Measurements from ENCODE around the gene STX19. TPM values are rescaled to one million over a fixed set of nuclear protein-coding genes. Genes with fewer than 3 reads are reported as not detected.
"Not testable (repeated sequence)": the region's sequence is repeated elsewhere in the genome, so short reads cannot be mapped to it uniquely, and the experiment has no call there.

The STX19 gene
- total and polyA plus RNA-seq, 2 experiments from 2014 or later, result not detected

DNA sequence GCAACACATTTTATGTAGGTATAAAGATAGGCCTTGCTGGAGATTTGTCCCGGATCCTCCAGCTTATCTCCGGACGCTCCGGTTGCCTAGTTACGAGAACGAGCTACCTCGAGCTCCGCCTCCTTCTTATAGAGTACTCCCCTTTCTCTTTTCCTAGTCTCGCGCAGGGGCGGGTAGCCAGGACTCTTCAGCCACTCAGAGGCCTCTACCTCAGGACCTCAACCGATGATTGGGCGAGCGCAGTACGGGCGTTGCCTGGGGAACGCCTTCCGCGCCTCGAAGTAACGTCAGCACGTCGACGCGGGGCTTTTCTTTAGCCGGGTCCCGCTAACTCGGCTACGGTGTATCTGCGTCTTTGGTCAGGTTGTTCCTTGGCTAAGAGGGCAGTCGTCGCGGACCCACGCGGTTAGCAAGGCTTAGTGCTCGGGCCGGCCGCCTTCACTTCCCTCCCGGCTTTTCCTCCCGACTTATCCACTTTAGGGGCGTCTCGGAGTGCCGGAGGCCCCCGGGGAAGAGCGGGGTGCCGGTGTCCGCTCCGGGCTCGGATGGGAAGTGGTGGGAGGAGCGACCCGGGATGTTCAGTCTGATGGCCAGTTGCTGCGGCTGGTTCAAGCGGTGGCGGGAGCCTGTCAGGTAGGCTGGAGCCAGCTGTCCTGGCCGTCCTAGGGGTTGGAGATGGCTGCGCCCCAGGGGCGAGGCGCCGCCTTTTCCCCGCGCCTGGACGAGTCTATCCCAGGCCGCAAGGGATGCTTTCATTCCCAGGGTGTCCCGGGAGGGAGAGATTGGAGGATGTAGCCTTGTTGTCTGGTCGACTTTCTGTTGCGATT lies 48.3 kb downstream of the STX19 start, which contains the start of gene ARL13B:
TSS of gene ARL13B (plus strand) at position 306 of the 827 bp plus-strand sequence. CDS start at position 575, 269 bp downstream.
- no peaks in the 10 kb centered on the region for H3K27me3 ChIP-seq (replicated peaks; ENCODE audit: insufficient read depth)
- in situ Hi-C loops (cut with MboI), result no loop called here
- H3K27ac ChIP-seq, result peak within 1 kb of the TSS; percentile 89
- no peaks in the 10 kb centered on the region for H3K9me3 ChIP-seq (ENCODE audit: low read depth)
- H3K9me2 ChIP-seq (ENCODE audit: insufficient read depth), result no peaks in the 10 kb centered on the region
- peak; percentile 100 for DNase-seq
- 1% methylated on average over 64 to 66 of the region's 66 CpGs for WGBS, 2 experiments (ENCODE audit: low coverage in 1 of 2, low lambda C conversion rate in 2 of 2, missing lambda C conversion rate in 2 of 2)
- H3F3A ChIP-seq (ENCODE audit: insufficient read depth), result peaks cover 11% of the 10 kb centered on the region
- peaks cover 11% of the 10 kb centered on the region for H3K4me1 ChIP-seq (ENCODE audit: insufficient read depth)
- H2AFZ ChIP-seq, result peak within 1 kb of the TSS; percentile 98
- H3K9ac ChIP-seq, result peak within 1 kb of the TSS; percentile 87
- no peaks in the 10 kb centered on the region for H3K36me3 ChIP-seq (ENCODE audit: low read depth)
- peak within 1 kb of the TSS; percentile 90 for H3K4me2 ChIP-seq (ENCODE audit: unreplicated experiment)
- TF ChIP-seq EZH2 (IDR thresholded peaks at IDR 0.05; ENCODE audit: insufficient read depth, poor library complexity, severe bottlenecking), result no peak
- no peak for TF ChIP-seq EZH2phosphoT487 (IDR thresholded peaks at IDR 0.05; ENCODE audit: insufficient read depth, low read depth)
- H4K20me1 ChIP-seq (ENCODE audit: insufficient read depth), result no peaks in the 10 kb centered on the region
- H3K79me2 ChIP-seq (ENCODE audit: insufficient read depth), result peaks cover 45% of the 10 kb centered on the region
- H3K4me3 ChIP-seq, result peak within 1 kb of the TSS; percentile 89

DNA sequence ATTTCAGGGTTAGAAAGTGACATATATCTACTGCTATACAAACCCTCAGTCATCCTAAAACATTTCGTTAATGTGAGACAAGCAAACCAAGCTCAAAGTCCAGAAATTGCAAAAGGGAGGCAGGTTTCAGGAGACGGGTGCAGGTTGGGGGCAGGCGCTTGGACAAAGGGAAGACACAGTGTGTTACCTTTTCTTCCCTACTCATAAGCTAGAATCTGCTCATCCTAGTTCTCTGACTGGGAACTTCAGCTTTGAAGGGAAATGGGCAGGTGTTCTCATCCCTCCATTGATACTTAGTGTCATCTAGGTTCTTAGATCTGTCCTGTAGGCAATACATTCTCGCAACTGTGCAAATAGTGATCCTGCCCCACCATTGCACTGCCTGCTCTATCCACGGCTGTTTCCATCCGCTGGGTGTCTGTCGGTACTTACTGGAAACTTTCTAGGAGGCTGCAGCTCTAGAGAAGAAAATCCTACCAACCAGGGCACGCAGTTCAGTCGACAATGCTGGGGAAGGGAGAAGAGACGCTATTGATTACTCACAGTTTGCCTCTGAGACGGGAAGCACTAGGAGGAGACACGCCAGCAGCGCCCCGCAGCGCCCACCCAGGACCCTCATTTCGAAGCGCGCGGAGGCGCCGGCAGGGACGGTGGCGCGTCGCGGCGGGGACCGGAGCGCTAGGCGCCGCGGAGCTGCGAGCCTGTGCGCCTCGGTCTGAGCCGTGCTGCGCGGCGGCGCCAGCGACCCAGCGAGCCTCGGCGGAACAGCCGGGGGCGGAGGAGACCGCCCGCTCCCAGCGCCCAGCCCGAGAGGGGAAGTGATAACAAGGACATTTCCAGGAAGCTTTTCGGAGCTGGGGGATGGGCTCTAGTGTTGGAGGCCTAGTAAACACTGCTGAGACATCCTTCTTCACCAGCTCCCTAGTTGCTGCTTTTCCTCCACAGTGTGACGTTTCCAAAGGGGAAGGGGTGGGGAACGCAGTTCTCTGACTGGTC lies 55.0 kb downstream of the STX19 start, which contains the start of gene PROS1:
TSS of gene PROS1 (minus strand) at position 766 of the 996 bp plus-strand sequence. CDS start at position 619, 147 bp downstream.
- peak within 1 kb of the TSS; percentile 89 for H3K9ac ChIP-seq
- H3F3A ChIP-seq (ENCODE audit: insufficient read depth), result peaks cover 12% of the 10 kb centered on the region; the same call in 1 of the 2 replicates
- H3K27ac ChIP-seq, result peak within 1 kb of the TSS; percentile 88
- H2AFZ ChIP-seq, result peak within 1 kb of the TSS; percentile 99
- H3K79me2 ChIP-seq (ENCODE audit: insufficient read depth), result no peaks in the 10 kb centered on the region
- in situ Hi-C loops (cut with MboI), result no loop called here
- H4K20me1 ChIP-seq (ENCODE audit: insufficient read depth), result no peaks in the 10 kb centered on the region
- peaks cover 16% of the 10 kb centered on the region for H3K4me1 ChIP-seq (ENCODE audit: insufficient read depth)
- peak within 1 kb of the TSS; percentile 81 for H3K4me2 ChIP-seq (ENCODE audit: unreplicated experiment)
- H3K27me3 ChIP-seq (replicated peaks; ENCODE audit: insufficient read depth), result no peaks in the 10 kb centered on the region
- peak within 1 kb of the TSS; percentile 79 for H3K4me3 ChIP-seq
- H3K9me2 ChIP-seq (ENCODE audit: insufficient read depth), result no peaks in the 10 kb centered on the region
- H3K36me3 ChIP-seq (ENCODE audit: low read depth), result no peaks in the 10 kb centered on the region
- peak; percentile 90 for DNase-seq
- TF ChIP-seq EZH2phosphoT487 (IDR thresholded peaks at IDR 0.05; ENCODE audit: insufficient read depth, low read depth), result no peak
- TF ChIP-seq EZH2 (IDR thresholded peaks at IDR 0.05; ENCODE audit: insufficient read depth, poor library complexity, severe bottlenecking), result no peak
- no peaks in the 10 kb centered on the region for H3K9me3 ChIP-seq (ENCODE audit: low read depth)
- WGBS, 2 experiments (ENCODE audit: low coverage in 1 of 2, low lambda C conversion rate in 2 of 2, missing lambda C conversion rate in 2 of 2), result 2 to 3% methylated on average over 52 of the region's 53 CpGs

DNA sequence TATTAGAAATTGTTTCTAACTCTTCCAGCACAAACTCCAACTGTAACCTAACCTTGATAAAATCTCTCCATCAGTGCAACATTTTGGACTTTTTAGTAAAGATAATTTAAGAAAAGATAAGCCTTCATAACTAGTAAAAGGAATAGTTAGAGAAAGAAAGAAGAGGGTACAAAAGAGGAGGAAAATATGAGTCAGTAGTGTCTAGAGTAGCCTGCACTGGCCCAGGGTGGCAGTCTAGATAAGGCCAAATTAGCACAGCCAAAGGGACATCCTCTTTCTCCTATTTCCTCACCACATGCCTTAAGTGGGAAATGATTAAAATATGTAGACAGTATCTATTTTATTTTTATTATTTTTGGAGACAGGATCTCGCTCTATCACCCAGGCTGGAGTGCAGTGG lies 58.4 kb downstream of the STX19 start:
- Histone ChIP-seq H3K36me3 (ENCODE audit: low read depth) (no peaks in the 10 kb centered on the region), H3K9me2 (ENCODE audit: insufficient read depth) (no peaks in the 10 kb centered on the region), H2AFZ (no peak overlapping the region; the same call in 1 of the 2 replicates), H3K79me2 (ENCODE audit: insufficient read depth) (no peaks in the 10 kb centered on the region), H3F3A (ENCODE audit: insufficient read depth) (peaks cover 12% of the 10 kb centered on the region; the same call in 1 of the 2 replicates), H3K9ac (no peak overlapping the region), H3K4me3 (no peak overlapping the region), H3K27ac (no peak overlapping the region), H3K27me3 (replicated peaks; ENCODE audit: insufficient read depth) (no peaks in the 10 kb centered on the region), H3K4me2 (ENCODE audit: unreplicated experiment) (no peak overlapping the region), H3K4me1 (ENCODE audit: insufficient read depth) (peaks cover 16% of the 10 kb centered on the region), H3K9me3 (ENCODE audit: low read depth) (no peaks in the 10 kb centered on the region), H4K20me1 (ENCODE audit: insufficient read depth) (no peaks in the 10 kb centered on the region)
- peak; percentile 21 for DNase-seq
- in situ Hi-C loops (cut with MboI), result no loop called here
- no peak for TF ChIP-seq EZH2phosphoT487 (IDR thresholded peaks at IDR 0.05; ENCODE audit: insufficient read depth, low read depth)
- no peak for TF ChIP-seq EZH2 (IDR thresholded peaks at IDR 0.05; ENCODE audit: insufficient read depth, poor library complexity, severe bottlenecking)
- 100% methylated on average over 1 of the region's 1 CpG for WGBS, 2 experiments (ENCODE audit: low coverage in 1 of 2, low lambda C conversion rate in 2 of 2, missing lambda C conversion rate in 2 of 2)

DNA sequence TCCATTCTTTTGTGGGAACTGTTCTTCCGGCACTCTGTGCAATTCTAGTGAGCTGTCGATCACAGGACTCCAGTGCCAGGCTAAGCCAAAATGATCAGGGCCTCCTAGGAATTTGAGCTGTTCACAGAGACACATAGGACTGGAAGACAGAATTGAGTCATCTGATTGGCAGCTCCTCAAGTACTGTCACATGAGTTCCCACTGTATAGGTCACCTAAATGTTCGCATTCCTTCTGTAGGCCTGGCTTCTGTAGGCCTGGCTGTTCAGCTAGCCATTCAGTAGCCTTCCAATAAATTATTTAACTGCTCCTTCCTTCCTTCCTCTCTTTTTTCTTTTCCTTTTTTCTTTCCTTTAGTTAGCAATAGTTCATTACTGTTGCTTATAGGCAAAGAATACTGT lies 59.0 kb downstream of the STX19 start:
- in situ Hi-C loops (cut with MboI), result no loop called here
- H3K9ac ChIP-seq, result no peak overlapping the region
- H3K4me3 ChIP-seq, result no peak overlapping the region
- TF ChIP-seq EZH2 (IDR thresholded peaks at IDR 0.05; ENCODE audit: insufficient read depth, poor library complexity, severe bottlenecking) (no peak), EZH2phosphoT487 (IDR thresholded peaks at IDR 0.05; ENCODE audit: insufficient read depth, low read depth) (no peak)
- peak; percentile 54 for DNase-seq
- H3K9me3 ChIP-seq (ENCODE audit: low read depth), result no peaks in the 10 kb centered on the region
- H2AFZ ChIP-seq, result peak overlapping the region; percentile 31
- H4K20me1 ChIP-seq (ENCODE audit: insufficient read depth), result no peaks in the 10 kb centered on the region
- no peaks in the 10 kb centered on the region for H3K79me2 ChIP-seq (ENCODE audit: insufficient read depth)
- no peaks in the 10 kb centered on the region for H3K27me3 ChIP-seq (replicated peaks; ENCODE audit: insufficient read depth)
- WGBS, 2 experiments (ENCODE audit: low coverage in 1 of 2, low lambda C conversion rate in 2 of 2, missing lambda C conversion rate in 2 of 2), result 40 to 48% methylated on average over 3 of the region's 3 CpGs
- H3K36me3 ChIP-seq (ENCODE audit: low read depth), result no peaks in the 10 kb centered on the region
- H3F3A ChIP-seq (ENCODE audit: insufficient read depth), result peaks cover 12% of the 10 kb centered on the region; the same call in 1 of the 2 replicates
- H3K27ac ChIP-seq, result no peak overlapping the region
- H3K9me2 ChIP-seq (ENCODE audit: insufficient read depth), result no peaks in the 10 kb centered on the region
- no peak overlapping the region for H3K4me2 ChIP-seq (ENCODE audit: unreplicated experiment)
- H3K4me1 ChIP-seq (ENCODE audit: insufficient read depth), result peaks cover 16% of the 10 kb centered on the region

DNA sequence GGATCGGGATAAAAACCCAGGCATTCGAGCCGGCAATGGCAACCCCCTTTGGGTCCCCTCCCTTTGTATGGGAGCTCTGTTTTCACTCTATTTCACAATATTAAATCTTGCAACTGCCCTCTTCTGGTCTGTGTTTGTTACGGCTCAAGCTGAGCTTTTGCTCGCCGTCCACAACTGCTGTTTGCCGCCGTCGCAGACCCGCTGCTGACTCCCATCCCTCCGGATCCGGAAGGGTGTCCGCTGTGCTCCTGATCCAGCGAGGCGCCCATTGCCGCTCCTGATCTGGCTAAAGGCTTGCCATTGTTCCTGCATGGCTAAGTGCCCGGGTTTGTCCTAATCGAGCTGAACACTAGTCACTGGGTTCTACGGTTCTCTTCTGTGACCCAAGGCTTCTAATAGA lies 63.3 kb downstream of the STX19 start:
- WGBS, 2 experiments (ENCODE audit: low coverage in 1 of 2, low lambda C conversion rate in 2 of 2, missing lambda C conversion rate in 2 of 2), result 96 to 97% methylated on average over 19 of the region's 19 CpGs
- H3K9me3 ChIP-seq (ENCODE audit: low read depth); H3K4me3 ChIP-seq; H3K4me2 ChIP-seq (ENCODE audit: unreplicated experiment); H2AFZ ChIP-seq; DNase-seq; H3K27ac ChIP-seq; H3K4me1 ChIP-seq (ENCODE audit: insufficient read depth); H4K20me1 ChIP-seq (ENCODE audit: insufficient read depth); H3K36me3 ChIP-seq (ENCODE audit: low read depth); H3K27me3 ChIP-seq (replicated peaks; ENCODE audit: insufficient read depth); H3K9ac ChIP-seq; H3K9me2 ChIP-seq (ENCODE audit: insufficient read depth); in situ Hi-C loops (cut with MboI); H3F3A ChIP-seq (ENCODE audit: insufficient read depth); H3K79me2 ChIP-seq (ENCODE audit: insufficient read depth): not testable (repeated sequence)

Data from GM23248 (cell line).